BLaER1 (cell line): ENCODE measurements around the gene PBX1.
"Not testable (repeated sequence)": the region's sequence is repeated elsewhere in the genome, so short reads cannot be mapped to it uniquely, and the experiment has no call there.

ENCODE experiments used
- H3K27ac ChIP-seq: shearing (Covaris generic); formaldehyde crosslinking; 2 replicates; pipeline ENCODE4 v1.8.1; 2022
- H3K27me3 ChIP-seq: shearing (Covaris generic); formaldehyde crosslinking; 2 replicates; pipeline ENCODE4 v1.8.1; 2022
- H3K36me3 ChIP-seq: shearing (Covaris generic); formaldehyde crosslinking; 2 replicates; pipeline ENCODE4 v1.8.1; 2022
- H3K4me1 ChIP-seq: shearing (Covaris generic); formaldehyde crosslinking; 2 replicates; pipeline ENCODE4 v1.8.1; 2022
- H3K4me2 ChIP-seq: shearing (Covaris generic); formaldehyde crosslinking; 2 replicates; pipeline ENCODE4 v1.8.1; 2022
- H3K4me3 ChIP-seq: shearing (Covaris generic); formaldehyde crosslinking; 2 replicates; pipeline ENCODE4 v1.8.1; 2022
- H3K9ac ChIP-seq: shearing (Covaris generic); formaldehyde crosslinking; 2 replicates; pipeline ENCODE4 v1.8.1; 2022
- H3K9me3 ChIP-seq: shearing (Covaris generic); formaldehyde crosslinking; 2 replicates; pipeline ENCODE4 v1.8.1; 2022
- H4K20me1 ChIP-seq: shearing (Covaris generic); formaldehyde crosslinking; 2 replicates; pipeline ENCODE4 v1.8.1; 2022
- Cebpa-rat ChIP-seq: shearing (Covaris generic); IDR thresholded peaks from 2 replicates; pipeline ENCODE4 v1.8.1; 2022

The PBX1 gene

DNA sequence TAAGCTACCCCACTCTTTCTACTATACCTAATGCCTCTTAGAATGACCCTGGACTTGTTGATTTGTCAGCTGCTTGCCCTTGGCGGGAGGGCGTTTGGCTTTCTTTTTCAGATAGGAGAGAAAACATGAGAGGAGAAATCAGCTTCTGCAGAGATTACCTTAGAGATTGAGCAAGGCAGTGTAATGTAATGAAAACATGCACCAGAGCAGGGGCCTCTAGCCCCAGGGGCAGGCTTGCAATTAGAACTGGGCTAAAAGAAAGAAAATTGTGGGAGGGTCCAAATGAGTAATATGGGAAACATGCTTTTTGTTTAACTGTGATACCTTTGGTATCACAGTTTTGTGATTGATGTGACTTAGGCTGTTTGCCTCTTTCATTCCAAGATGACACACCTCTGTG is 89.7 kb downstream of the PBX1 start:
- H3K4me2 ChIP-seq = no peak overlapping the region
- no peak overlapping the region for H3K27ac ChIP-seq
- H4K20me1 ChIP-seq = no peaks in the 10 kb centered on the region
- TF ChIP-seq Cebpa-rat = no peak
- no peaks in the 10 kb centered on the region for H3K36me3 ChIP-seq
- H3K4me3 ChIP-seq = no peak overlapping the region
- no peak overlapping the region for H3K9ac ChIP-seq
- H3K4me1 ChIP-seq = no peaks in the 10 kb centered on the region
- no peaks in the 10 kb centered on the region for H3K27me3 ChIP-seq
- H3K9me3 ChIP-seq = no peaks in the 10 kb centered on the region

GRCh38 chr1:164649146-164649545 is 90.2 kb downstream of the PBX1 start:
- no peak for TF ChIP-seq Cebpa-rat
- Histone ChIP-seq H3K27ac (no peak overlapping the region), H4K20me1 (no peaks in the 10 kb centered on the region), H3K9me3 (no peaks in the 10 kb centered on the region), H3K4me1 (no peaks in the 10 kb centered on the region), H3K36me3 (no peaks in the 10 kb centered on the region), H3K9ac (no peak overlapping the region), H3K4me3 (no peak overlapping the region), H3K4me2 (no peak overlapping the region), H3K27me3 (no peaks in the 10 kb centered on the region)

DNA sequence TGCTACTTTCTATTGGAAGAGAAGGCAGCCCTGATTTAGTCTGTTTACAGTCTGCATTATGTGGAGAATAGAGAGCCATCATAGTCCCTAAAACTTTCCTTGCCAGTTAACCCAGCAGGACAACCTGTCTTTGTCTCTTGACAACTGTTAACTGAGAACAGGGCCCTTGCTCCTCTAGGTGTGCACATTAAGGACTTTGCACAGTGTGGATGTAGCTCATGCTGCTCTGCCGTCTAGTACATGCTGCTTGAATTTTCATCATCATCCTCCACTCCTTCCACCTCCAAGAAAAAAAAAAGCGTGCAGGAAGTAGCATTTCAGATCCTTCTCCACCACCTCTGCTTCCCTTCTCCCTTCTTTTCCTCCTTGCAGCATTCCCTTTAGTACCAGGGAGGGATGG is 91.5 kb downstream of the PBX1 start:
- no peak overlapping the region for H3K27ac ChIP-seq
- no peak overlapping the region for H3K4me2 ChIP-seq
- H3K27me3 ChIP-seq = no peaks in the 10 kb centered on the region
- no peak overlapping the region for H3K9ac ChIP-seq
- H3K9me3 ChIP-seq = no peaks in the 10 kb centered on the region
- no peaks in the 10 kb centered on the region for H3K4me1 ChIP-seq
- H4K20me1 ChIP-seq = no peaks in the 10 kb centered on the region
- TF ChIP-seq Cebpa-rat = no peak
- H3K36me3 ChIP-seq = no peaks in the 10 kb centered on the region
- H3K4me3 ChIP-seq = no peak overlapping the region

GRCh38 chr1:164651351-164651951 is 92.5 kb downstream of the PBX1 start:
- H3K27me3 ChIP-seq = no peaks in the 10 kb centered on the region
- no peaks in the 10 kb centered on the region for H3K4me1 ChIP-seq
- no peak overlapping the region for H3K4me2 ChIP-seq
- H3K36me3 ChIP-seq = no peaks in the 10 kb centered on the region
- no peaks in the 10 kb centered on the region for H3K9me3 ChIP-seq
- no peaks in the 10 kb centered on the region for H4K20me1 ChIP-seq
- TF ChIP-seq Cebpa-rat = no peak
- H3K4me3 ChIP-seq = no peak overlapping the region
- no peak overlapping the region for H3K27ac ChIP-seq
- H3K9ac ChIP-seq = no peak overlapping the region

DNA sequence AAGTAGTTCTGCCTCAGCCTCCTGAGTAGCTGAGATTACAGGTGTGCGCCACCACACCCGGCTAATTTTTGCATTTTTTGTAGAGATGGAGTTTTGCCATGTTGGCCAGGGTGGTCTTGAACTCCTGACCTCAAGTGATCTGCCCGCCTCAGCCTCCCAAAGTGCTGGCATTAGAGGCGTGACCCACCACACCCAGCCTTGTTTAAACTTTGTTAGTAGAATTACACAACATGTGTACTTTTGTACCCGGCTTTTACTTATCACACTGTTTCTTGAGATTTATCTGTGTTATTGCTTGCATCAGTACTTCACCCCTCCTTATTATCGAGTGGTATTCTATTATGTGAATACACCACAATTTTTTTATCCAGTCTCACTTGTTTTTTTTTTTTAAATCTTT is 94.0 kb downstream of the PBX1 start:
- not testable (repeated sequence) for H3K9me3 ChIP-seq, H3K27ac ChIP-seq, H3K9ac ChIP-seq, H3K4me3 ChIP-seq, H3K36me3 ChIP-seq, H3K4me1 ChIP-seq, H3K27me3 ChIP-seq, H4K20me1 ChIP-seq, H3K4me2 ChIP-seq

- H3K4me1 ChIP-seq = no peaks in the 10 kb centered on the region
- H3K27ac ChIP-seq = no peak overlapping the region
- H3K9me3 ChIP-seq = no peaks in the 10 kb centered on the region
- no peak overlapping the region for H3K9ac ChIP-seq
- no peak overlapping the region for H3K4me2 ChIP-seq
- H4K20me1 ChIP-seq = no peaks in the 10 kb centered on the region
- no peak for TF ChIP-seq Cebpa-rat
- no peak overlapping the region for H3K4me3 ChIP-seq
- no peaks in the 10 kb centered on the region for H3K27me3 ChIP-seq
- no peaks in the 10 kb centered on the region for H3K36me3 ChIP-seq
These were observed 94.7 kb downstream of the PBX1 start for GRCh38 chr1:164653705-164654104.

DNA sequence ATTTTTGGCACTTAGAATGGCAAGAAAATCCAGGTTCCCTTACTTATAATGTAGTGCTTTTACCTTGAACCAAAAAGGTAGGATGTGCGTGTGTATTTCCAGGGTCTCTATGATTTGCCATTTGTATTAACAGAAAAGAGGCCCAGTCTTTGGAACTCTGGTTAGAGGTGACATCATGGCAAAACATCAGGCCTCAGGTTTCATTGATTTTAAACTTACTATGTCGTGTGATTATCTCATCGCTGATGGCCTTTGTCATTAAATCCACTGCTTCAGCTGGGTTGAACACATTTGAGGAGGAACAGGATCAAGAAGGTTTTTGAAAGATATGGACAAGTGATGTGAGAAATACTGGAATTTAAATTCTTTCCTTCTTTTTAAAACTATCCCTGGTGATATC is 95.2 kb downstream of the PBX1 start:
- no peaks in the 10 kb centered on the region for H3K36me3 ChIP-seq
- H3K27ac ChIP-seq = no peak overlapping the region
- no peaks in the 10 kb centered on the region for H3K9me3 ChIP-seq
- no peaks in the 10 kb centered on the region for H3K4me1 ChIP-seq
- H4K20me1 ChIP-seq = no peaks in the 10 kb centered on the region; the same call in 1 of the 2 replicates
- no peak overlapping the region for H3K9ac ChIP-seq
- TF ChIP-seq Cebpa-rat = no peak
- H3K4me3 ChIP-seq = no peak overlapping the region
- H3K4me2 ChIP-seq = no peak overlapping the region
- 0 out of 2 replicates have a peak, but pooled peaks cover 4% of the 10 kb centered on the region for H3K27me3 ChIP-seq

GRCh38 chr1:164658864-164659263 is 99.9 kb downstream of the PBX1 start:
- Histone ChIP-seq H3K9ac (no peak overlapping the region), H3K4me1 (peaks cover 18% of the 10 kb centered on the region), H3K36me3 (no peaks in the 10 kb centered on the region), H3K27ac (no peak overlapping the region), H4K20me1 (peaks cover 10% of the 10 kb centered on the region; the same call in 1 of the 2 replicates), H3K27me3 (peaks cover 12% of the 10 kb centered on the region), H3K9me3 (no peaks in the 10 kb centered on the region), H3K4me3 (no peak overlapping the region), H3K4me2 (no peak overlapping the region)
- TF ChIP-seq Cebpa-rat = no peak

- Histone ChIP-seq H3K4me2 (peak overlapping the region; percentile 72), H3K9me3 (no peaks in the 10 kb centered on the region), H3K9ac (no peak overlapping the region), H4K20me1 (peaks cover 10% of the 10 kb centered on the region; the same call in 1 of the 2 replicates), H3K4me1 (peaks cover 18% of the 10 kb centered on the region), H3K4me3 (no peak overlapping the region), H3K36me3 (no peaks in the 10 kb centered on the region), H3K27ac (no peak overlapping the region), H3K27me3 (peaks cover 12% of the 10 kb centered on the region)
- no peak for TF ChIP-seq Cebpa-rat
These were observed 100.8 kb downstream of the PBX1 start for GRCh38 chr1:164659621-164660411.

GRCh38 chr1:164660412-164660772 is 101.4 kb downstream of the PBX1 start:
- Histone ChIP-seq H3K9me3 (no peaks in the 10 kb centered on the region), H3K4me3 (no peak overlapping the region), H3K9ac (no peak overlapping the region), H3K27ac (no peak overlapping the region), H3K4me1 (peaks cover 18% of the 10 kb centered on the region), H3K36me3 (no peaks in the 10 kb centered on the region), H3K4me2 (peak overlapping the region; percentile 72), H3K27me3 (peaks cover 12% of the 10 kb centered on the region), H4K20me1 (peaks cover 10% of the 10 kb centered on the region; the same call in 1 of the 2 replicates)
- no peak for TF ChIP-seq Cebpa-rat
